ENCODE data around the gene CPLANE1.
A peak's percentile ranks its signal among the peaks of the same experiment; 100 is the strongest.
"Not testable (repeated sequence)": the region's sequence is repeated elsewhere in the genome, so short reads cannot be mapped to it uniquely, and the experiment has no call there.

CPLANE1 gene

GRCh38 chr5:37248970-37249814, at the start of gene CPLANE1:
CPLANE1 (minus strand) TSS chr5:37249376; CDS start chr5:37247698, 1,678 bp downstream.
- H3K4me3 ChIP-seq (ENCODE audit: low read depth, low read length): peak within 1 kb of the TSS; percentile 91
- peak; percentile 94 for DNase-seq (ENCODE audit: low read depth)
- TF ChIP-seq CTCF (IDR thresholded peaks at IDR 0.05; ENCODE audit: low read depth, low read length) (peak; percentile 3), POLR2A (IDR thresholded peaks at IDR 0.05; ENCODE audit: extremely low read depth, insufficient read length) (peak; percentile 86), MAX (IDR thresholded peaks at IDR 0.05; ENCODE audit: low read depth, low read length) (peak; percentile 46; the same call in 1 of the 2 replicates), MYC (IDR thresholded peaks at IDR 0.05; ENCODE audit: low read depth, low read length) (peak; percentile 68)

GRCh38 chr5:37296313-37296712, 47.1 kb upstream of the CPLANE1 start:
- not testable (repeated sequence) for H3K4me3 ChIP-seq (ENCODE audit: low read depth, low read length); DNase-seq (ENCODE audit: low read depth)

- no peak overlapping the region for H3K4me3 ChIP-seq (ENCODE audit: low read depth, low read length)
- DNase-seq (ENCODE audit: low read depth): peak; percentile 15
- TF ChIP-seq CTCF (IDR thresholded peaks at IDR 0.05; ENCODE audit: low read depth, low read length): no peak
- no peak for TF ChIP-seq POLR2A (IDR thresholded peaks at IDR 0.05; ENCODE audit: extremely low read depth, insufficient read length)
- no peak for TF ChIP-seq MAX (IDR thresholded peaks at IDR 0.05; ENCODE audit: low read depth, low read length)
- TF ChIP-seq MYC (IDR thresholded peaks at IDR 0.05; ENCODE audit: low read depth, low read length): no peak
These were observed 34.1 kb upstream of the CPLANE1 start for GRCh38 chr5:37283214-37283820.

DNA sequence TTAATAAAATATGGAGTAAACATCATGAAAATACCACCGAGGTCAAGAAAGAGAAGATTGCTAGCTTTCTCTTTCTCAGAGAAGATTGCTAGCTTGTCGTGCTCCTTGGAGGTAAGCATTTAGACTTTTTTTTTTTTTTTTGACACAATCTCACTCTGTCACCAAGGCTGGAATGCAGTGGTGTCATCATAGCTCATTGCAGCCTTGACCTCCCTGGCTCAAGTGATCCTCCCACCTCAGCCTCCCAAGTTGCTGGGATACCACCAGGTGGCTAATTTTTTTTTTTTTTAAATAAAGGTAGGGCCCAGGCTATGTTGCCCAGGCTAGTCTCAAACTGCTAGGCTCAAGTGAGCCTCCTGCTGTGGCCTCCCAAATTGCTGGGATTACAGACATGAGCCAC, 26.3 kb upstream of the CPLANE1 start:
- TF ChIP-seq CTCF (IDR thresholded peaks at IDR 0.05; ENCODE audit: low read depth, low read length) (no peak), MAX (IDR thresholded peaks at IDR 0.05; ENCODE audit: low read depth, low read length) (no peak), POLR2A (IDR thresholded peaks at IDR 0.05; ENCODE audit: extremely low read depth, insufficient read length) (no peak), MYC (IDR thresholded peaks at IDR 0.05; ENCODE audit: low read depth, low read length) (no peak)
- H3K4me3 ChIP-seq (ENCODE audit: low read depth, low read length): no peak overlapping the region
- DNase-seq (ENCODE audit: low read depth): no peak

DNA sequence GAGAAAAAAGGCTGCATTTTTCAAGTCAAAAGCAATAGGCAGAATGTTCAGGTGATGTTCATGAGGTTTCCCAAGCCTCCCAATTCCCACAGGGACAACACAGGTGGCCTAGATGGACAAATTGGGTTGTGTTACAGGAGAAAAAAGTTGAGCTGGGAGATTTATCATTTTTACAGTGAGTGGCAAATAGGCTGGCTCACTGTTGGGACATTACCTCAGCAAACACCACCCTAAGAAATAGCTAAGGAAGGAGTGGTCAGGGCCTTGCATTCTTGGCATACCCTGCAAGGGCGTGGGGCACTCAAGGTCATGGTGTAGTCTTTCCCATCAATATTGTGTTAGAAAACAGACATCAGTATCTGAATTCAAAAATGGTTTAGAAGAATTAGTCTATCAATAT, 23.3 kb upstream of the CPLANE1 start:
- TF ChIP-seq POLR2A (IDR thresholded peaks at IDR 0.05; ENCODE audit: extremely low read depth, insufficient read length): no peak
- no peak for TF ChIP-seq MAX (IDR thresholded peaks at IDR 0.05; ENCODE audit: low read depth, low read length)
- no peak for TF ChIP-seq CTCF (IDR thresholded peaks at IDR 0.05; ENCODE audit: low read depth, low read length)
- TF ChIP-seq MYC (IDR thresholded peaks at IDR 0.05; ENCODE audit: low read depth, low read length): no peak
- H3K4me3 ChIP-seq (ENCODE audit: low read depth, low read length): no peak overlapping the region
- DNase-seq (ENCODE audit: low read depth): no peak

DNA sequence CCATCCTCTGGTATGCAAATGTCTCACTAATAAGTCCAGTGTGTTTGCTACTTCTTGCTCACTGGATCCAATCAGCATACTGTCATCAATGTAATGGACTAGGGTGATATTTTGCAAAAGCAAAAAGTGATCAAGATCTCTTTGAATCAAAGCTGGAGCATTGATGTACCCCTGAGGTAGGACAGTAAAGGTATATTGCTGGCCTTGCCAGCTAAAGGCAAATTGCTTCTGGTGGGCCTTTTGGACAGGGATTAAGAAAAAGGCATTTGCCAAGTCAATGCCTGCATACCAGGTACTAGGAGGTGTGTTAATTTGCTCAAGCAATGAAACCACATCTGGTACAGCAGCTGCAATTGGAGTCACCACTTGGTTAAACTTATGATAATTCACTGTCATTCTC, 18.9 kb upstream of the CPLANE1 start:
- not testable (repeated sequence) for H3K4me3 ChIP-seq (ENCODE audit: low read depth, low read length); DNase-seq (ENCODE audit: low read depth)
